ENCODE data around the gene MNX1.

GRCh38 chr7:157044147-157044687 is 33.8 kb upstream of the MNX1 start:
- no peak for TF ChIP-seq CREB5 (CRISPR knock-in tag; IDR thresholded peaks at IDR 0.05)
- no peak for TF ChIP-seq FOXJ3 (CRISPR knock-in tag; IDR thresholded peaks at IDR 0.05)
- TF ChIP-seq MAFK (IDR thresholded peaks at IDR 0.05; ENCODE audit: low read length) = no peak
- no peak for TF ChIP-seq JUND (IDR thresholded peaks at IDR 0.05; ENCODE audit: borderline replicate concordance, low read depth, low read length)
- TF ChIP-seq JUND (tag; IDR thresholded peaks at IDR 0.05; ENCODE audit: borderline replicate concordance, low read depth, low read length) = no peak
- TF ChIP-seq ESRRA (IDR thresholded peaks at IDR 0.05; ENCODE audit: borderline replicate concordance, low read depth) = no peak
- no peak for TF ChIP-seq CTCF (IDR thresholded peaks at IDR 0.05 in 2 of 3, conservative IDR thresholded peaks at IDR 0.05 in 1 of 3; ENCODE audit: insufficient read depth in 2 of 3, low read depth in 1 of 3, low read length in 3 of 3)
